A549 (cell line): ENCODE data around the gene HGS. TPM values are rescaled to one million over a fixed set of nuclear protein-coding genes. Genes with fewer than 3 reads are reported as not detected.

Source experiments
- ATAC-seq, 2 experiments: fragments of 200-7000 bp in 1 of 2; fragments of >200 bp in 1 of 2; cut with Nextera tagmentation in 1 of 2; cut with Tn5 transposase in 1 of 2; 3 replicates each; pipeline versions ENCODE4 v1.8.0 to v1.9.1; 2018 to 2020; ENCODE audit warnings: mild to moderate bottlenecking in 1 of 2, moderate library complexity in 1 of 2
- CTCF ChIA-PET: fragments of 300-600 bp; sonication (Branson Sonifier 250); formaldehyde crosslinking; extraction: SDS; loops from one replicate; lab custom pipeline; 2021; ENCODE audit warnings: antibody characterized with exemption, inconsistent platforms; lab: Yijun Ruan, JAX
- POLR2A ChIA-PET: fragments of 350-600 bp; formaldehyde crosslinking; extraction: SDS; loops from one replicate; lab custom pipeline; 2021; ENCODE audit warnings: antibody characterized with exemption, inconsistent platforms; lab: Yijun Ruan, JAX
- DNase-seq, 2 experiments: peaks; one replicate each; pipeline versions ENCODE4 v3.0.0 to v3.0.0-alpha.2; 2011 to 2016; ENCODE audit warnings: low read depth in 1 of 2, low spot score in 1 of 2
- FAIRE-seq: peaks from 2 replicates; lab custom pipeline; 2011; peaks lifted over from hg19 to GRCh38; lab: Jason Lieb, UNC
- H3K27ac ChIP-seq, 2 experiments: fragments of >200 bp; sonication (Bioruptor Twin); formaldehyde crosslinking; 3 replicates each; pipeline ENCODE4 v1.5.1; 2016 to 2017
- H3K4me1 ChIP-seq: fragments of >200 bp; sonication (Bioruptor Twin); formaldehyde crosslinking; 3 replicates; pipeline ENCODE4 v1.6.1; 2016
- H3K4me2 ChIP-seq: fragments of >200 bp; sonication (Bioruptor Twin); formaldehyde crosslinking; 3 replicates; pipeline ENCODE4 v1.6.1; 2016
- H3K4me3 ChIP-seq: fragments of >200 bp; sonication (Bioruptor Twin); formaldehyde crosslinking; 3 replicates; pipeline ENCODE4 v1.5.1; 2016
- H3K9me3 ChIP-seq: fragments of >200 bp; sonication (Bioruptor Twin); formaldehyde crosslinking; 3 replicates; pipeline ENCODE4 v1.6.1; 2016
- BCL3 ChIP-seq: fragments of >200 bp; sonication (Bioruptor Twin); formaldehyde crosslinking; IDR thresholded peaks from 3 replicates; pipeline ENCODE4 v1.6.1; 2016
- CBX2 ChIP-seq: fragments of 200-600 bp; sonication (generic); IDR thresholded peaks from 2 replicates; pipeline ENCODE4 v1.6.1; 2016; ENCODE audit warnings: low read depth, mild to moderate bottlenecking, borderline replicate concordance
- CBX8 ChIP-seq: fragments of 200-600 bp; sonication (generic); IDR thresholded peaks from 2 replicates; pipeline ENCODE4 v1.6.1; 2016
- CHD4 ChIP-seq: fragments of 200-600 bp; sonication (generic); IDR thresholded peaks from 2 replicates; pipeline ENCODE4 v1.6.1; 2016; ENCODE audit warnings: antibody characterized with exemption, mild to moderate bottlenecking, borderline replicate concordance
- FOSL2 ChIP-seq, 2 experiments: fragments of 450-650 bp in 1 of 2; fragments of >200 bp in 1 of 2; sonication (Bioruptor Twin) in 1 of 2; formaldehyde crosslinking; IDR thresholded peaks; 2 replicates each; pipeline versions ENCODE4 v1.5.0 to v1.6.1; 2016 to 2020; ENCODE audit warnings: mild to moderate bottlenecking in 1 of 2, moderate library complexity in 1 of 2
- FOXS1 ChIP-seq: fragments of 250-450 bp; sonication (Bioruptor Pico); IDR thresholded peaks from 2 replicates; pipeline ENCODE4 v1.5.0; 2020; ENCODE audit warnings: mild to moderate bottlenecking, moderate library complexity
- GATA3 ChIP-seq: IDR thresholded peaks from 2 replicates; pipeline ENCODE4 v1.6.1; 2012; ENCODE audit warnings: borderline replicate concordance
- HES2 ChIP-seq: fragments of >200 bp; sonication (Bioruptor Twin); formaldehyde crosslinking; IDR thresholded peaks from 2 replicates; pipeline ENCODE4 v1.6.1; 2016
- HEYL ChIP-seq: fragments of 250-450 bp; sonication (Bioruptor Pico); IDR thresholded peaks from 2 replicates; pipeline ENCODE4 v1.8.0; 2021; ENCODE audit warnings: mild to moderate bottlenecking, moderate library complexity
- JUNB ChIP-seq: fragments of >200 bp; sonication (Bioruptor Twin); formaldehyde crosslinking; IDR thresholded peaks from 2 replicates; pipeline ENCODE4 v1.6.1; 2016
- KDM1A ChIP-seq: fragments of 200-600 bp; sonication (generic); IDR thresholded peaks from 2 replicates; pipeline ENCODE4 v1.6.1; 2016; ENCODE audit warnings: low read depth, mild to moderate bottlenecking
- MAFK ChIP-seq: fragments of 450-650 bp; IDR thresholded peaks from 2 replicates; pipeline ENCODE4 v1.6.1; 2014; ENCODE audit not compliant: partially characterized antibody
- MAX ChIP-seq: IDR thresholded peaks from 2 replicates; pipeline ENCODE4 v1.6.1; 2012
- NFE2L2 ChIP-seq: fragments of 150-350 bp; conservative IDR thresholded peaks from 2 replicates; pipeline ENCODE4 v1.6.1; 2014; ENCODE audit warnings: low read length
- PBX3 ChIP-seq: IDR thresholded peaks from 2 replicates; pipeline ENCODE4 v1.6.1; 2012
- PHF8 ChIP-seq: fragments of 200-600 bp; sonication (generic); IDR thresholded peaks from 2 replicates; pipeline ENCODE4 v1.6.1; 2016; ENCODE audit warnings: low read depth, mild to moderate bottlenecking, antibody characterized with exemption, moderate library complexity, borderline replicate concordance
- POLR2A ChIP-seq: IDR thresholded peaks from 2 replicates; pipeline ENCODE4 v1.6.1; 2012; ENCODE audit warnings: mild to moderate bottlenecking, low read length
- RAD21 ChIP-seq, 2 experiments: fragments of >200 bp in 1 of 2; sonication (Bioruptor Twin) in 1 of 2; formaldehyde crosslinking in 1 of 2; IDR thresholded peaks in 1 of 2; conservative IDR thresholded peaks in 1 of 2; 2 replicates in 1 of 2; 3 replicates in 1 of 2; pipeline ENCODE4 v1.6.1; 2012 to 2018; ENCODE audit warnings: inconsistent platforms in 1 of 2
- REST ChIP-seq: fragments of 200-600 bp; sonication (generic); IDR thresholded peaks from 2 replicates; pipeline ENCODE4 v1.6.1; 2016; ENCODE audit warnings: antibody characterized with exemption, mild to moderate bottlenecking, moderate library complexity
- RFX5 ChIP-seq: fragments of 450-650 bp; IDR thresholded peaks from 2 replicates; pipeline ENCODE4 v1.7.1; 2014; ENCODE audit warnings: antibody characterized with exemption, mild to moderate bottlenecking, moderate library complexity
- RNF2 ChIP-seq: fragments of 200-600 bp; sonication (generic); IDR thresholded peaks from 2 replicates; pipeline ENCODE4 v1.6.1; 2016; ENCODE audit warnings: low read depth, mild to moderate bottlenecking, antibody characterized with exemption, moderate library complexity, borderline replicate concordance
- TFCP2L1 ChIP-seq: fragments of 250-450 bp; sonication (Bioruptor Pico); IDR thresholded peaks from 2 replicates; pipeline ENCODE4 v1.5.0; 2021; ENCODE audit warnings: mild to moderate bottlenecking
- USF2 ChIP-seq: fragments of 450-650 bp; IDR thresholded peaks from 2 replicates; pipeline ENCODE4 v1.6.1; 2014; ENCODE audit warnings: antibody characterized with exemption
- ZC3H11A ChIP-seq: fragments of 450-650 bp; IDR thresholded peaks from 2 replicates; pipeline ENCODE4 v1.6.1; 2014; ENCODE audit warnings: antibody characterized with exemption, mild to moderate bottlenecking
- ZFP36 ChIP-seq: fragments of 450-650 bp; IDR thresholded peaks from 2 replicates; pipeline ENCODE4 v1.6.1; 2014; ENCODE audit warnings: borderline replicate concordance; ENCODE audit not compliant: partially characterized antibody
- ZSCAN20 ChIP-seq: fragments of 250-450 bp; sonication (Bioruptor Pico); IDR thresholded peaks from 2 replicates; pipeline ENCODE4 v1.8.0; 2022; ENCODE audit warnings: mild to moderate bottlenecking, moderate library complexity
- WGBS: methylation state at CpG from one replicate; pipeline ENCODE4 v1.1.6; 2017; ENCODE audit errors: missing lambda C conversion rate; 5-methylcytosine and 5-hydroxymethylcytosine counted together
- polyA plus RNA-seq, 4 experiments: library from polyadenylated mRNA; depleted of rRNA in 3 of 4; stranded (reverse); fragments of >200 nt; fragmentation: RNase III in 1 of 4; extraction: RNeasy Plus Mini Kit Qiagen cat#74134 plus additional on column Dnase treatment in 1 of 4; gene quantifications; 2 replicates in 3 of 4; 3 replicates in 1 of 4; pipeline ENCODE4 v1.2.3, GENCODE V29; 2011 to 2017

HGS gene
- polyA plus RNA-seq, 2 of the 4 experiments (the other 2 are of a cell fraction), result 85.9 to 130 TPM

GRCh38 chr17:81737947-81738800, 54.4 kb downstream of the HGS start:
- TF ChIP-seq JUNB, result no peak
- no peak for TF ChIP-seq RNF2
- no peak for TF ChIP-seq CBX2
- no peak for TF ChIP-seq ZSCAN20
- no peak for TF ChIP-seq ZFP36
- no peak for TF ChIP-seq PHF8
- no peak for TF ChIP-seq HEYL (CRISPR knock-in tag)
- no peak for TF ChIP-seq BCL3
- TF ChIP-seq RFX5, result no peak
- TF ChIP-seq FOSL2 (IDR thresholded peaks at IDR 0.05), result no peak
- TF ChIP-seq FOSL2 (CRISPR knock-in tag; IDR thresholded peaks at IDR 0.05), result no peak
- no peak for TF ChIP-seq KDM1A
- TF ChIP-seq HES2, result no peak
- no peak for TF ChIP-seq PBX3
- no peak for TF ChIP-seq CHD4
- no peak for TF ChIP-seq NFE2L2
- no peak for TF ChIP-seq POLR2A
- TF ChIP-seq FOXS1, result no peak
- TF ChIP-seq GATA3, result no peak
- no peak for TF ChIP-seq USF2
- TF ChIP-seq TFCP2L1 (CRISPR knock-in tag), result no peak
- POLR2A ChIA-PET, result no interaction called here
- no peak for DNase-seq
- Histone ChIP-seq H3K9me3 (no peaks in the 10 kb centered on the region), H3K4me2 (no peak overlapping the region), H3K4me1 (peaks cover 17% of the 10 kb centered on the region), H3K27ac (no peak overlapping the region), H3K4me3 (no peak overlapping the region)
- FAIRE-seq, result no peak
- ATAC-seq, result no peak
- CTCF ChIA-PET, result interaction anchor here (1.1 to 1.5 kb wide), 4 partner anchors 26 to 128 kb away, joined by 3 to 4 read pairs (median 4); no protein-coding TSS in a partner anchor
- WGBS, result 86% methylated on average over 31 of the region's 31 CpGs

GRCh38 chr17:81738801-81739393, 55.1 kb downstream of the HGS start:
- no peak overlapping the region for H3K27ac ChIP-seq
- WGBS, result 86% methylated on average over 27 of the region's 27 CpGs
- TF ChIP-seq JUNB (no peak), POLR2A (no peak), BCL3 (no peak), ZC3H11A (no peak), KDM1A (no peak), MAFK (no peak), REST (no peak), RAD21 (conservative IDR thresholded peaks at IDR 0.05 in 1 of 2, IDR thresholded peaks at IDR 0.05 in 1 of 2) (no peak), RNF2 (no peak), CBX8 (no peak), MAX (no peak)
- no peaks in the 10 kb centered on the region for H3K9me3 ChIP-seq
- no peak overlapping the region for H3K4me3 ChIP-seq
- ChIA-PET CTCF (interaction anchor here (0.7 to 1.5 kb wide), 5 partner anchors 26 to 127 kb away, joined by 3 to 4 read pairs (median 4); no protein-coding TSS in a partner anchor), POLR2A (interaction anchor here (1.0 kb wide), 1 partner anchor 122 kb away, joined by 3 read pairs; the partner anchor contains the start of gene P4HB)
- H3K4me1 ChIP-seq, result peaks cover 12% of the 10 kb centered on the region
- no peak overlapping the region for H3K4me2 ChIP-seq
- DNase-seq, result no peak
- no peak for FAIRE-seq
- no peak for ATAC-seq
